GM19372 (cell line): Measurements from ENCODE around the gene BPNT1.
"Not testable (repeated sequence)": the region's sequence is repeated elsewhere in the genome, so short reads cannot be mapped to it uniquely, and the experiment has no call there.

ENCODE experiments used
- ATAC-seq: cut with Tn5 transposase; IDR thresholded peaks from one replicate; pipeline ENCODE4 v1.9.1; 2021; ENCODE audit warnings: mild to moderate bottlenecking, low read depth, moderate library complexity; ENCODE audit not compliant: unreplicated experiment

Gene BPNT1

DNA sequence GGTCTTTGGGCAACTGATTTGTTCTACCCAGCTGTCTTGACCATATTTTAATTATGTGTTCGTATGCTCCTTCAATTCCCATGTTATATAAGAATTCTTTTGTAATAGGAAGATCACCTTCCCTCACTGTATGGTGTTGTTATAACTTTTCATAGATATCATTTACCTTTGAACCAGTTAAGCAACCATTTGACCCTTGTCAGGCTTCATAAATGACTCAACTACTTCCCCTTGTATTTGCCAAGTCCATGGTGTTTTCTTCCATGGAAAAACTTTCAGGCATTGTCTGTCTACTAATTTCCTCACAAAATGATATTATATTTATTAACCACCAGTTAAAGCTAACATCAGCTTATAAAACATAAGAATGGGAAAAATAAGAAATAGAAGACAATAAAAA lies 5.1 kb downstream of the BPNT1 start:
- no peak for ATAC-seq

- no peak for ATAC-seq
Observed at GRCh38 chr1:220077887-220078286, 11.7 kb downstream of the BPNT1 start.

GRCh38 chr1:220076861-220077762 lies 12.5 kb downstream of the BPNT1 start:
- no peak for ATAC-seq

DNA sequence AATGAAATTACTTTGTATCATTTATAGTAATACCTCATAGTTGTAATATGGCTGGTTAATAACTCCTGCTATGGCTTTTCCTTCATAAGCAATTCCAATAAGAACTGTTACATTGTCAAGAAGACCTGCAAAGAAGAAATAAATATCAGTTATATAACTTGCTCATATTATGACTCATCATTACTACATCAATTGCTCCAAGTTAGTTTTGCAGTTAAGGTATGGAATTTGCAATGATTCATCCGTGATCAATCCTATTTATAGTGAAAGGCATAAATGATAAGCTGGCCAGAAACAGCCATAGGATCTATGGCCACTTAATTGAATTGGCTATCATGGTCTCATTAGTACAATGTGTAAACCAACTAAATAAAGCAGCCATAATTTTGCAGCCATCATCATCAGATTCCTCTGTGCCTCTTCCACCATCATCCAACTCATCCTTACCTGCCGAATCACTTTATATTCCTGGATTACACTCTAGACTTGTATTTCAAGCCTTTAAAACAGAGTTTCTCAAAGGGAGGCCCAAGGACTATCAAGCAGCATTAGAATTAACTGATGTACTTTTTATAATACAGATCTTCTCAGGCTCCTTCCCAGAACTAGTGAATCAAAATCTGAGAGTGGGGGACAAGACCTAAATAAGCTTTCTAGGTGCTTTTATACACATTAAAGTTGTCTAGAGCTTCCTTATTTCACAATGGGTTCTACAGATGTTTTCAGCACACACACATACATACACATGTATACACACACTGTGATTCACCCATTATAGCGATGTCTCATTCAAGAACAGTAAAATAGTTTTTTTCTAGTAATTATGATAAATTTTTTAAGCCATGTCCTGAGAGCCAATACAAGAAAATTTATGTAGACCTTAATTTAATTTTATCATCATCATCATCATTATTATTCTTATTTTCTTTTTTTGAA lies 22.1 kb downstream of the BPNT1 start:
- ATAC-seq = no peak

GRCh38 chr1:220062629-220063028 lies 27.0 kb downstream of the BPNT1 start:
- no peak for ATAC-seq

DNA sequence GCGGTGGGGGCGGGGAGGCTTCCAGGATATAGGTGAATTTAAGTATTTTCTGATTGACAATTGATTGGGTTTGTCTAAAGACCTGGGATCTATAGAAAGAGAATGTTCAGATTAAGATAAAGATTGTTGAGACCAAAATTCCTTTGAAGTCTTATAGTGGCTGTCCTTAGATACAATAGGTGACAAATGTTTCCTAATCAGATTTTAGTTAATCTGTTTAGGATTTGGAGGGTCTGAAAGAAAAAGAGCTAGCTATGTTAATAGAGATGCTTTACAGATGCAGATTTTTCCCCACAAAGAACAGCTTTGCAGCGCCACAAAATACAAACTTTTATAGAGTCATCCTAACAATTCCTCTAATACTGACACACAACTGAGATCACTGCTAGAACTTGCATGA lies 28.7 kb downstream of the BPNT1 start:
- ATAC-seq = no peak

DNA sequence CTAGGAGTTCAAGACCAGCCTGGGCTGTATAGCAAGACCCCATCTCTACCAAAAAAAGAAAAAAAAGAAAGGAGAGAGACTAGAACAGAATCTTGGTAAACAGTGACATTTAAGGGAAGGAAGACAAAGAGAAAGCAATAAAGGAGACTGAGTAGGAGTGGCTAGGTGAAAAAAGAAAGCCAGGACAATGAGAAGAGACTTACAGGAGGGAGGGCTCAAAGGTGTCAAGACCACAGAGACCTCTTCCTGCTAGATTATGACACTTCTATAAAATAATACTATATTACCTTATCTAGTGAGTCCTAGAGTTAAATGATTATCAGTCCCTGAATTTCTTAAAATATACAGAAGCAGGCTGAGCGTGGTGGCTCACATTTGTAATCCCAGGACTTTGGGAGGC lies 33.2 kb downstream of the BPNT1 start:
- no peak for ATAC-seq

GRCh38 chr1:220046052-220046930 lies 43.3 kb downstream of the BPNT1 start, which contains the start of gene EPRS1:
Gene EPRS1 (minus strand): TSS chr1:220046505. CDS start chr1:220046388, 117 bp downstream.
- peak; percentile 99 for ATAC-seq

DNA sequence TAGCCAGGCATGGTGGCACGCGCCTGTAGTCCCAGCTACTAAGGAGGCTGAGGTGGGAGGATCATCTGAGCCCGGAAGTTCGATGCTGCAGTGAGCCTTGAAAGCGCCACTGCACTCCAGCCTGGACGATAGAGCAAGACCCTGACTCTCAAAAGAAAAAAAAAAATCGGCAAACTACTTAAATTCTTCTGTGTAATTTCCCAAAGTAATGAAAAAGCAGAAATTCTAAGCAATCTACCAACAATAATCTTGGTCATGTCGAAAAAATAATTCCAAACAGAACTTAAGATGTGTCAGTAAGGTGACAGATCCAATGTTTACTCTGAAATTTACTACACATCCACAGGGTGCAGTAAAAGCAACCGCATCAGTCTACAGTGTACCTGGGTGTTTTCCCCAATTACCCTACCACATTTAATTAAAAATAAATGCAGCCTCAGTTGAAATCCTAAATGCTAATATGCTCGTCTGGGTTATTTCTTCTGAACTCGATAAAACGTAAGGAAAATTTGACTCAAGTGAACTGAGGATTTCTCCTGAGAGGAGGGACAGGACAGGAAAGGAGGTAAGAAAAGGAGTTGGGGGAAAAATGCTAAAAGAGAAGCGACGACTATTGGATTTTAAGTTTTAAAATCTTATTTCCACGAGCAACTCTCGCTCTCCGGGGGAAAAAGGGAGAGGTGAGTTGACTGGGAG lies 44.1 kb downstream of the BPNT1 start:
- ATAC-seq = peak; percentile 20

- no peak for ATAC-seq
Observed at GRCh38 chr1:220044678-220045355, 44.8 kb downstream of the BPNT1 start.

DNA sequence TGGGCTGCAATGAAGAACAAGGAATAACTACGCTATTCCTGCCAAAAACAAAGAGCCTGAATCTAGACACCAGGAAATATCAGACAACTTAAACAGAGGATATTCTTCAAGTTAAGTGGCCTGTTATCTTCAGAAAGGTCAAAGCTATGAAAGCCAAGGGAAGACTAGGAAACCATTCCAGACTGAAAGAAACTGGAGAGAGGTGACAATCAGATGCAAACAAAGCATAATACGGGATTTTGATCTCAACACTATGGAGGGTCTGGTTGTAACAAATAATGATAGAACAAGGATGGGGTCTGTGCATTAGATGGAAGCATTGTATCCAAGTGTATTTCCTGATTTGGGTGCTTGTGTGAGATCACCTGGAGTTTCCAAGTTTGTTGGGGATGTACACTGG lies 45.9 kb downstream of the BPNT1 start:
- no peak for ATAC-seq

- ATAC-seq = no peak
Observed at GRCh38 chr1:220040028-220040596, 49.5 kb downstream of the BPNT1 start.

DNA sequence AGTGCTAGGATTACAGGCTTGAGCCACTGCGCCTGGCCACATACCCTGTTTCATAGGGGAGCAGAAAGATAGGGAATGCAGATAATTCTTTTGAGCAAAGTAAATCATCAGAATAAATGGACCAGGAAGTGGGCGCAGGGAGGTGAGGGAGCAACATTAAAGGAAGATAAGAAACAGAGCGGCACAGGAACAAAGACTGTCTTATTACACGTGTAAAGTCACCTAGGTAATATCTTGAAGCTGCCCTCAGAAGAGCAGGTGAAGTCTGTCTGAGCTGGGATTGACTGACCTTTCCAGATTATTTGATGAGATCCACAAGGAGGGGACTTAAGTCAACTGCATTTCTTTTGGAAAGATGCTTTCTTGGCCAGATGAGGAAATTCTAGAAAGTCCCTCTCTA lies 50.9 kb downstream of the BPNT1 start:
- no peak for ATAC-seq

DNA sequence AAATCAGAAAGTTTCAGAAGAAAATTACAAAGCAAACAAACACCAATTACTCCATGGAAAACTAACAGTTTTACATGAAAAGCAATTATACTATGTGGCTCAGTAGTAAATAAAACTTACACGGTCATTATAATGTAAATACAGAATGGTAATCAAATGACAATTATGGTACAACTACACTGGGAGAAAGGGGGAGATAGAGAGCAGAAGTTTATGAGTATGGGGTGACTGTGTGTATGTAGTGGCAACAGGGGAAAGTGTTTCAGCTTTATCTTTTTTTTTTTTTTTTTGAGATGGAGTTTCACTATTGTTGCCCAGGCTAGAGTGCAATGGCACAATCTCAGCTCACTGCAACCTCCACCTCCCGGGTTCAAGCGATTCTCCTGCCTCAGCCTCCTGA lies 51.8 kb downstream of the BPNT1 start:
- not testable (repeated sequence) for ATAC-seq

DNA sequence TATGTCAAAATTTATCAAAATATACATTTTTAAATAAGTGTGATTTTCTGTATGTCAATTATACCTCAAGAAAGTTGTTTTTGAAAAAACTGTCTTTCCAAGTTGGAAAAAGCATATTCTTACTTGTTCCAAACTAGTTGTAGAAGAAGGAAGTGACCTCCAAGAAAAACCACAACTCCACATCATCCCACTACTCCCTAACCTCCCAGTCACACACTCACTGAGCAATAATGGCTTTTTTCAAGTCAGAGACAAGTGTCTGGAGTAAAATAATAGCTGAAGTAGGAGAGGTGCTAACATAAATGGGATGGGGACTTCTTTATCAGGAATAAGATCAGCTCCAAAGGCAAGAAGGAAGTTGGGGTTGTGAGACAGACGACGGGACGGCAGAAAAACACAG lies 56.7 kb downstream of the BPNT1 start:
- ATAC-seq = no peak

GRCh38 chr1:220031287-220031686 lies 58.3 kb downstream of the BPNT1 start:
- no peak for ATAC-seq

GRCh38 chr1:220028346-220028895 lies 61.2 kb downstream of the BPNT1 start:
- no peak for ATAC-seq

- no peak for ATAC-seq
Observed at GRCh38 chr1:220019071-220019470, 70.5 kb downstream of the BPNT1 start.
